H9 (cell line): ENCODE data around the gene SYCE3. TPM values are rescaled to one million over a fixed set of nuclear protein-coding genes. Genes with fewer than 3 reads are reported as not detected.

ENCODE experiments used
- DNase-seq: peaks from one replicate; pipeline ENCODE4 v3.0.0-alpha.2; 2017
- H2AFZ ChIP-seq: one replicate; pipeline ENCODE4 v1.6.1; 2013; ENCODE audit warnings: mild to moderate bottlenecking, low read length, control low read depth, moderate library complexity
- H2AK5ac ChIP-seq: 2 replicates; pipeline ENCODE4 v1.6.1; 2013; ENCODE audit warnings: low read length, control low read depth, mixed read lengths; ENCODE audit not compliant: insufficient read length
- H2BK120ac ChIP-seq: one replicate; pipeline ENCODE4 v1.6.1; 2013; ENCODE audit warnings: low read depth, mild to moderate bottlenecking, low read length, control low read depth, inconsistent platforms; ENCODE audit not compliant: poor library complexity, severe bottlenecking
- H2BK12ac ChIP-seq: 2 replicates; pipeline ENCODE4 v1.6.1; 2013; ENCODE audit warnings: low read length, control low read depth, mixed read lengths, low read depth; ENCODE audit not compliant: insufficient read length
- H2BK15ac ChIP-seq: 2 replicates; pipeline ENCODE4 v1.6.1; 2013; ENCODE audit warnings: low read depth, low read length, control low read depth
- H2BK20ac ChIP-seq: one replicate; pipeline ENCODE4 v1.6.1; 2013; ENCODE audit warnings: low read depth, mild to moderate bottlenecking, low read length, control low read depth, inconsistent platforms; ENCODE audit not compliant: poor library complexity, severe bottlenecking
- H2BK5ac ChIP-seq: 2 replicates; pipeline ENCODE4 v1.6.1; 2013; ENCODE audit warnings: low read length, control low read depth, mixed read lengths; ENCODE audit not compliant: insufficient read length
- H3K14ac ChIP-seq: 2 replicates; pipeline ENCODE4 v1.6.1; 2013; ENCODE audit warnings: low read length, control low read depth; ENCODE audit not compliant: insufficient read depth
- H3K18ac ChIP-seq: 2 replicates; pipeline ENCODE4 v1.6.1; 2013; ENCODE audit warnings: low read depth, mild to moderate bottlenecking, mixed read lengths, low read length, control low read depth; ENCODE audit not compliant: insufficient read length
- H3K23ac ChIP-seq: 2 replicates; pipeline ENCODE4 v1.6.1; 2013; ENCODE audit warnings: low read length, control low read depth, mixed read lengths, low read depth; ENCODE audit not compliant: insufficient read length
- H3K23me2 ChIP-seq: 2 replicates; pipeline ENCODE4 v1.6.1; 2013; ENCODE audit warnings: low read depth, mild to moderate bottlenecking, mixed read lengths, low read length, control low read depth; ENCODE audit not compliant: insufficient read length, poor library complexity, severe bottlenecking
- H3K27ac ChIP-seq: 2 replicates; pipeline ENCODE4 v1.5.1; 2013; ENCODE audit warnings: low read length, control low read depth, mixed read lengths, low read depth; ENCODE audit not compliant: insufficient read length
- H3K27me3 ChIP-seq: 2 replicates; pipeline ENCODE4 v1.6.1; 2013; ENCODE audit warnings: low read length, control low read depth, inconsistent platforms; ENCODE audit not compliant: insufficient read depth
- H3K4ac ChIP-seq: 2 replicates; pipeline ENCODE4 v1.6.1; 2013; ENCODE audit warnings: low read depth, mild to moderate bottlenecking, control low read depth, inconsistent platforms, low read length, moderate library complexity
- H3K4me1 ChIP-seq: 2 replicates; pipeline ENCODE4 v1.6.1; 2013; ENCODE audit warnings: low read length, control low read depth, inconsistent platforms; ENCODE audit not compliant: insufficient read depth
- H3K4me2 ChIP-seq: 2 replicates; pipeline ENCODE4 v1.6.1; 2013; ENCODE audit warnings: low read length, control low read depth, mixed read lengths; ENCODE audit not compliant: insufficient read length, insufficient read depth
- H3K56ac ChIP-seq: 2 replicates; pipeline ENCODE4 v1.6.1; 2013; ENCODE audit warnings: low read depth, mild to moderate bottlenecking, mixed read lengths, low read length, control low read depth; ENCODE audit not compliant: insufficient read length
- H3K79me1 ChIP-seq: 2 replicates; pipeline ENCODE4 v1.6.1; 2013; ENCODE audit warnings: low read depth, mild to moderate bottlenecking, moderate library complexity, low read length, control low read depth, inconsistent platforms; ENCODE audit not compliant: insufficient read depth, poor library complexity, severe bottlenecking
- H3K79me2 ChIP-seq: 2 replicates; pipeline ENCODE4 v1.6.1; 2013; ENCODE audit warnings: low read length, control low read depth, inconsistent platforms; ENCODE audit not compliant: insufficient read depth
- H3K9ac ChIP-seq: 2 replicates; pipeline ENCODE4 v1.6.1; 2013; ENCODE audit warnings: low read length, control low read depth, mixed read lengths; ENCODE audit not compliant: insufficient read length; ENCODE audit errors: extremely low read depth
- H3K9me3 ChIP-seq: one replicate; pipeline ENCODE4 v1.6.1; 2013; ENCODE audit warnings: low read depth, low read length, inconsistent platforms; ENCODE audit not compliant: control insufficient read depth
- H3T11ph ChIP-seq: one replicate; pipeline ENCODE4 v1.6.1; 2013; ENCODE audit warnings: mild to moderate bottlenecking, low read length, control low read depth, inconsistent platforms
- H4K20me1 ChIP-seq: one replicate; pipeline ENCODE4 v1.6.1; 2013; ENCODE audit not compliant: control insufficient read depth, insufficient read length, insufficient read depth
- H4K5ac ChIP-seq: 2 replicates; pipeline ENCODE4 v1.6.1; 2013; ENCODE audit warnings: low read depth, mild to moderate bottlenecking, mixed read lengths, low read length, control low read depth; ENCODE audit not compliant: insufficient read length
- H4K8ac ChIP-seq: replicated peaks from 2 replicates; pipeline ENCODE4 v1.6.1; 2013; ENCODE audit warnings: low read length, control low read depth, mixed read lengths, low read depth; ENCODE audit not compliant: insufficient read length
- H4K91ac ChIP-seq: 2 replicates; pipeline ENCODE4 v1.6.1; 2013; ENCODE audit warnings: low read depth, mild to moderate bottlenecking, moderate library complexity, mixed read lengths, low read length, control low read depth; ENCODE audit not compliant: insufficient read length
- H3K27ac Mint-ChIP-seq, 3 experiments: 2 replicates in 2 of 3; 3 replicates in 1 of 3; pipeline ENCODE4 v1.8.0; 2020 to 2021; ENCODE audit warnings: mixed read lengths in 3 of 3, mild to moderate bottlenecking in 1 of 3, moderate library complexity in 1 of 3
- H3K27me3 Mint-ChIP-seq: 2 replicates; pipeline ENCODE4 v1.8.0; 2021; ENCODE audit warnings: low read depth, mild to moderate bottlenecking, moderate library complexity, mixed read lengths
- H3K36me3 Mint-ChIP-seq, 3 experiments: 2 replicates in 2 of 3; 3 replicates in 1 of 3; pipeline ENCODE4 v1.8.0; 2020 to 2021; ENCODE audit warnings: low read depth in 3 of 3, mixed read lengths in 3 of 3; ENCODE audit not compliant: insufficient read depth in 1 of 3
- H3K4me1 Mint-ChIP-seq, 2 experiments: 2 replicates each; pipeline ENCODE4 v1.8.0; 2020; ENCODE audit warnings: mixed read lengths in 2 of 2
- H3K4me3 Mint-ChIP-seq, 2 experiments: 2 replicates in 1 of 2; 3 replicates in 1 of 2; pipeline ENCODE4 v1.8.0; 2020 to 2021; ENCODE audit warnings: mild to moderate bottlenecking in 2 of 2, mixed read lengths in 2 of 2, moderate library complexity in 1 of 2
- H3K9me3 Mint-ChIP-seq, 2 experiments: 2 replicates in 1 of 2; 3 replicates in 1 of 2; pipeline ENCODE4 v1.8.0; 2020; ENCODE audit warnings: mild to moderate bottlenecking in 2 of 2, mixed read lengths in 2 of 2, moderate library complexity in 1 of 2
- CTCF ChIP-seq: fragments of 200-600 bp; sonication (generic); conservative IDR thresholded peaks from 3 replicates; pipeline ENCODE4 v1.8.0; 2021; ENCODE audit warnings: antibody characterized with exemption, mild to moderate bottlenecking
- WGBS: extraction: QIAGEN DNeasy Blood & Tissue Kit; methylation state at CpG from one replicate; pipeline ENCODE4 v1.1.7; 2013; ENCODE audit warnings: missing lambda C conversion rate, low lambda C conversion rate, mixed read lengths; ENCODE audit not compliant: insufficient read length; ENCODE audit errors: extremely low coverage; 5-methylcytosine and 5-hydroxymethylcytosine counted together
- total RNA-seq: library from RNA; stranded (reverse); gene quantifications from 2 replicates; pipeline ENCODE4 v1.2.1, GENCODE V29; 2021

The SYCE3 gene
- total RNA-seq, 1 experiment from 2014 or later = 0.85 TPM

- no peak overlapping the region for H3K9ac ChIP-seq
- H3K4ac ChIP-seq = no peak overlapping the region
- Mint-ChIP-seq H3K36me3 (no peaks in the 10 kb centered on the region), H3K4me1 (no peaks in the 10 kb centered on the region), H3K27ac (no peak overlapping the region), H3K27me3 (peaks cover 49% of the 10 kb centered on the region), H3K9me3 (no peaks in the 10 kb centered on the region; a peak in 1 of 5 replicates), H3K4me3 (peak overlapping the region; percentile 27 to 46; a peak in 3 of 5 replicates)
- H2AK5ac ChIP-seq = no peak overlapping the region
- H3K79me2 ChIP-seq = no peaks in the 10 kb centered on the region
- no peak overlapping the region for H3K4me2 ChIP-seq
- H4K91ac ChIP-seq = no peak overlapping the region
- no peak overlapping the region for H2AFZ ChIP-seq
- H3K9me3 ChIP-seq = no peaks in the 10 kb centered on the region
- no peaks in the 10 kb centered on the region for H3K4me1 ChIP-seq
- no peak overlapping the region for H3T11ph ChIP-seq
- no peak overlapping the region for H3K27ac ChIP-seq
- H3K23me2 ChIP-seq = peaks cover 2% of the 10 kb centered on the region
- H2BK20ac ChIP-seq = no peak overlapping the region
- TF ChIP-seq CTCF = peak; percentile 78
- no peak overlapping the region for H3K56ac ChIP-seq
- DNase-seq = peak; percentile 89
- no peak overlapping the region for H4K8ac ChIP-seq
- no peaks in the 10 kb centered on the region for H3K79me1 ChIP-seq
- no peak overlapping the region for H4K5ac ChIP-seq
- H2BK120ac ChIP-seq = no peak overlapping the region
- H2BK15ac ChIP-seq = no peak overlapping the region
- WGBS = no CpG with 5 or more reads among the region's 52 CpGs
- no peak overlapping the region for H3K18ac ChIP-seq
- H2BK12ac ChIP-seq = no peak overlapping the region
- H3K27me3 ChIP-seq = no peaks in the 10 kb centered on the region; the same call in 1 of the 2 replicates
- no peak overlapping the region for H3K14ac ChIP-seq
- no peak overlapping the region for H2BK5ac ChIP-seq
- H3K23ac ChIP-seq = no peak overlapping the region
- no peaks in the 10 kb centered on the region for H4K20me1 ChIP-seq
Measured at GRCh38 chr22:50544078-50544745, 18.5 kb downstream of the SYCE3 start.
